ENCODE results near the gene OR4D2. TPM values are rescaled to one million over a fixed set of nuclear protein-coding genes. Genes with fewer than 3 reads are reported as not detected.

OR4D2 gene
- total and polyA plus RNA-seq, 2 experiments from 2014 or later: not detected

DNA sequence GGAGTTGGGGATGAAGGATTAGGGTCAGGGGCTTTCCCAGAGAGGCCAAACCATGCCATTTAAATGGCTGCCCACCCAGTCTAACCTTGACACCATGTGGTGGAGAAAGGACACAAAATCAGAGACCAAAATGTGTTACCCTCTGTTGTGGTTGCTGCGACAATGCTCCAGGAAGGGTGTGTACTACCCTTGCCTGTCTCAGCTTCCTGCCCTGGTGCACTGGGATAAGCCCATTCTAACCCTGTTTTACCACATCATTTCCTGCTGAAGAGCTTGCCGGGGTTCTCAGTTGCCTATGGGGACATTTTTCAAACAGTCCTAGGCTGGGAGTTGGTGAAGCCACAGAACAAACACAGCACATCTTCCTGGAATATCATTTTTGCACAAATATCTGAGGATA lies 13.7 kb upstream of the OR4D2 start:
- 78% methylated on average over 2 of the region's 2 CpGs for WGBS (ENCODE audit: low lambda C conversion rate, missing lambda C conversion rate)
- Histone ChIP-seq H3K9me2 (replicated peaks; ENCODE audit: insufficient read depth) (no peaks in the 10 kb centered on the region), H3K4me2 (no peak overlapping the region), H3K4me1 (ENCODE audit: insufficient read depth) (no peaks in the 10 kb centered on the region), H3K27ac (no peak overlapping the region), H2AFZ (no peak overlapping the region), H3K4me3 (no peak overlapping the region), H3K27me3 (peaks cover 94% of the 10 kb centered on the region), H3K36me3 (replicated peaks; ENCODE audit: insufficient read depth, low read depth) (no peaks in the 10 kb centered on the region), H4K20me1 (ENCODE audit: insufficient read depth, poor library complexity, severe bottlenecking) (no peaks in the 10 kb centered on the region), H3K9me3 (ENCODE audit: low read depth) (no peaks in the 10 kb centered on the region), H3K79me2 (no peaks in the 10 kb centered on the region)
- TF ChIP-seq, protein P1, sequence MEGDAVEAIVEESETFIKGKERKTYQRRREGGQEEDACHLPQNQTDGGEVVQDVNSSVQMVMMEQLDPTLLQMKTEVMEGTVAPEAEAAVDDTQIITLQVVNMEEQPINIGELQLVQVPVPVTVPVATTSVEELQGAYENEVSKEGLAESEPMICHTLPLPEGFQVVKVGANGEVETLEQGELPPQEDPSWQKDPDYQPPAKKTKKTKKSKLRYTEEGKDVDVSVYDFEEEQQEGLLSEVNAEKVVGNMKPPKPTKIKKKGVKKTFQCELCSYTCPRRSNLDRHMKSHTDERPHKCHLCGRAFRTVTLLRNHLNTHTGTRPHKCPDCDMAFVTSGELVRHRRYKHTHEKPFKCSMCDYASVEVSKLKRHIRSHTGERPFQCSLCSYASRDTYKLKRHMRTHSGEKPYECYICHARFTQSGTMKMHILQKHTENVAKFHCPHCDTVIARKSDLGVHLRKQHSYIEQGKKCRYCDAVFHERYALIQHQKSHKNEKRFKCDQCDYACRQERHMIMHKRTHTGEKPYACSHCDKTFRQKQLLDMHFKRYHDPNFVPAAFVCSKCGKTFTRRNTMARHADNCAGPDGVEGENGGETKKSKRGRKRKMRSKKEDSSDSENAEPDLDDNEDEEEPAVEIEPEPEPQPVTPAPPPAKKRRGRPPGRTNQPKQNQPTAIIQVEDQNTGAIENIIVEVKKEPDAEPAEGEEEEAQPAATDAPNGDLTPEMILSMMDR (IDR thresholded peaks at IDR 0.05; ENCODE audit: poor library complexity): no peak
- no peak for TF ChIP-seq EZH2 (IDR thresholded peaks at IDR 0.05; ENCODE audit: borderline replicate concordance)
- TF ChIP-seq EZH2phosphoT487 (IDR thresholded peaks at IDR 0.05; ENCODE audit: low read depth, severe bottlenecking, unreplicated experiment): no peak
- no peak for DNase-seq (ENCODE audit: low spot score)

DNA sequence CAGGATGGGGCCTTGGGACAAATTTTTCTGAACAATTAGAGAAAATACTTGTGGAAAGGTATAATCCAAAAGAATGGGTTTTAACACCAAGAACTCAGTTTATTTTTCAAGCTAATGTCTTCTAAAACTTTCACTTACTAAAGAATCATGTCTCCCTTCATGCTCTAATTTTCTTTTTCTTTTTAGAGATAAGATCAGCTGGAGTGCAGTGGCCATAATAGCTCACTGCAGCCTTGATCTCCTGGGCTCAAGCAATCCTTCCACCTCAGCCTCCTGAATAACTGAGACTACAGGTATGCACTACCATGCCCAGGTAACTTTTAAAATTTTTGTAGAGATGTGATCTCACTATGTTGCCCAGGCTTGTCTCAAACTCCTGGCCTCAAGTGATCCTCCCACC lies 13.1 kb upstream of the OR4D2 start:
- Histone ChIP-seq H2AFZ (no peak overlapping the region), H3K4me3 (no peak overlapping the region), H3K9me3 (ENCODE audit: low read depth) (no peaks in the 10 kb centered on the region), H3K27ac (no peak overlapping the region), H3K36me3 (replicated peaks; ENCODE audit: insufficient read depth, low read depth) (no peaks in the 10 kb centered on the region), H3K9me2 (replicated peaks; ENCODE audit: insufficient read depth) (no peaks in the 10 kb centered on the region), H3K79me2 (no peaks in the 10 kb centered on the region), H3K4me2 (no peak overlapping the region), H3K4me1 (ENCODE audit: insufficient read depth) (no peaks in the 10 kb centered on the region), H4K20me1 (ENCODE audit: insufficient read depth, poor library complexity, severe bottlenecking) (no peaks in the 10 kb centered on the region), H3K27me3 (peaks cover 94% of the 10 kb centered on the region)
- TF ChIP-seq EZH2phosphoT487 (IDR thresholded peaks at IDR 0.05; ENCODE audit: low read depth, severe bottlenecking, unreplicated experiment) (no peak), EZH2 (IDR thresholded peaks at IDR 0.05; ENCODE audit: borderline replicate concordance) (no peak)
- TF ChIP-seq, protein P1 (IDR thresholded peaks at IDR 0.05; ENCODE audit: poor library complexity): no peak
- no peak for DNase-seq (ENCODE audit: low spot score)

DNA sequence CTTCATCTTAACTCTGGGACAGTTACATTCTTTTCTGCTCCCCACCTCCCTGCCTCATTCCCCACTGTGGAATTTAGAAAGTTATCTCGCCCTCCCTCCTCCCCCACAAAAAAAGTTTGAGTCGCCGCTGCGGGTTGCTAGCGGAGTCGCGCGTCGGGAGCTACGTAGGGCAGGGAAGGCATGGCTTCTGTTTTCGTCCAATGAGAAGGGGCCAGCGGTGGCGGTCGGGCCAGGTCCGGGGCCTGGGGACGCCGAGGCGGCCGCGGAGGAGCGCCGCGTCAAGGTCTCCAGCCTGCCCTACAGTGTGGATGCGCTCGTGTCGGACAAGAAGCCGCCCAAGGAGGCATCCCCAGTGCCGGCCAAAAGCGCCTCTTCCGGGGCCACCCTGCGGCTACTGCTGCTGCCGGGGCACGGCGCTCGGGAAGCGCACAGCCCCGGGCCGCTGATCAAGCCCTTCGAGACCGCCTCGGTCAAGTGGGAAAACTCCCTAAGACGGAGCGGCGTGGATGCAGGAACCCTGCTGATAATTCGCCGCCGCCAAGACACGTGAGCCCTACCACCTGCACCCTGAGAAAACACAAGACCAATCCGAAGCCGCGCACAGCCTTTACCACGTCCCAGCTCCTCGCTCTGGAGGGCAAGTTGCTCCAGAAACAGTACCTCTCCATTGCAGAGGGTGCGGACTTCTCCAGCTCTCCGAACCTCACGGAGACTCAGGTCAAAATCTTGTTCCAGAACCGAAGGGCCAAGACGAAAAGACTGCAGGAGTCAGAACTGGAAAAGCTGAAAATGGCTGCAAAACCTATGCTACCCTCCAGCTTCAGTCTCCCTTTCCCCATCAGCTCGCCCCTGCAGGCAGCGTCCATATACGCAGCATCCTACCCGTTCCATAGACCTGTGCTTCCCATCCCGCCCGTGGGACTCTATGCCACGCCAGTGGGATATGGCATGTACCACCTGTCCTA lies 9.7 kb upstream of the OR4D2 start:
- H3K9me2 ChIP-seq (replicated peaks; ENCODE audit: insufficient read depth): no peaks in the 10 kb centered on the region
- H2AFZ ChIP-seq: peak overlapping the region; percentile 67
- H3K4me1 ChIP-seq (ENCODE audit: insufficient read depth): no peaks in the 10 kb centered on the region
- H3K36me3 ChIP-seq (replicated peaks; ENCODE audit: insufficient read depth, low read depth): no peaks in the 10 kb centered on the region
- H3K27ac ChIP-seq: no peak overlapping the region
- H3K4me2 ChIP-seq: peak overlapping the region; percentile 90
- 2% methylated on average over 62 of the region's 65 CpGs for WGBS (ENCODE audit: low lambda C conversion rate, missing lambda C conversion rate)
- H4K20me1 ChIP-seq (ENCODE audit: insufficient read depth, poor library complexity, severe bottlenecking): no peaks in the 10 kb centered on the region
- no peaks in the 10 kb centered on the region for H3K79me2 ChIP-seq
- peak; percentile 12 for DNase-seq (ENCODE audit: low spot score)
- H3K4me3 ChIP-seq: peak overlapping the region; percentile 10
- H3K9me3 ChIP-seq (ENCODE audit: low read depth): no peaks in the 10 kb centered on the region
- H3K27me3 ChIP-seq: peaks cover 99% of the 10 kb centered on the region
- TF ChIP-seq, protein P1 (IDR thresholded peaks at IDR 0.05; ENCODE audit: poor library complexity): no peak
- peak; percentile 64 for TF ChIP-seq EZH2 (IDR thresholded peaks at IDR 0.05; ENCODE audit: borderline replicate concordance)
- TF ChIP-seq EZH2phosphoT487 (IDR thresholded peaks at IDR 0.05; ENCODE audit: low read depth, severe bottlenecking, unreplicated experiment): peak; percentile 30

Measured in hepatocyte (in vitro differentiated cells).